Stomach (tissue), 4 donors: Measurements from ENCODE around the gene C5.

Experiments
- CTCF ChIP-seq, 7 experiments: fragments of 450-650 bp in 4 of 7; fragments of 200-600 bp in 3 of 7; sonication (generic) in 3 of 7; IDR thresholded peaks; one replicate each; pipeline ENCODE4 v1.5.1; 2016 to 2019; ENCODE audit warnings: antibody characterized with exemption in 7 of 7, control low read depth in 2 of 7, mild to moderate bottlenecking in 1 of 7
- POLR2A ChIP-seq, 4 donors: fragments of 450-650 bp; IDR thresholded peaks; one replicate each; pipeline ENCODE4 v1.6.1; 2016; ENCODE audit warnings: antibody characterized with exemption in 4 of 4, control low read depth in 2 of 4, mild to moderate bottlenecking in 1 of 4, moderate library complexity in 1 of 4
- POLR2AphosphoS5 ChIP-seq, 3 donors: sonication (generic); formaldehyde crosslinking; IDR thresholded peaks; one replicate each; pipeline ENCODE4 v1.6.1; 2016; ENCODE audit warnings: antibody characterized with exemption in 3 of 3

- TF ChIP-seq CTCF (IDR thresholded peaks at IDR 0.05) (no peak), POLR2A (IDR thresholded peaks at IDR 0.05) (no peak), POLR2AphosphoS5 (IDR thresholded peaks at IDR 0.05) (no peak)
These were observed 25.4 kb upstream of the C5 start for GRCh38 chr9:121075251-121076036.
